Smooth muscle cell of the umbilical artery (primary cell): ENCODE results near the gene SLITRK2. TPM values are rescaled to one million over a fixed set of nuclear protein-coding genes. Genes with fewer than 3 reads are reported as not detected.

Experiments used
- total RNA-seq: library from RNA; depleted of rRNA; stranded (reverse); fragments of >200 nt; gene quantifications from 2 replicates; pipeline ENCODE4 v1.2.3, GENCODE V29; 2014

SLITRK2 gene
- not detected in 2 replicates for total RNA-seq

GRCh38 chrX:145817331-145818185 is at the start of gene SLITRK2:
TSS of gene SLITRK2 (plus strand) at chrX:145817829. CDS start at chrX:145822426, 4,597 bp downstream.

